Gastroesophageal sphincter (tissue), 3 donors: ENCODE results near the gene RPTOR.

Experiments
- EP300 ChIP-seq: sonication (generic); formaldehyde crosslinking; IDR thresholded peaks from one replicate; pipeline ENCODE4 v1.6.1; 2017; ENCODE audit warnings: antibody characterized with exemption, mild to moderate bottlenecking
- POLR2A ChIP-seq, 2 donors: fragments of 450-650 bp; IDR thresholded peaks; one replicate each; pipeline ENCODE4 v1.6.1; 2017; ENCODE audit warnings: antibody characterized with exemption in 2 of 2, mild to moderate bottlenecking in 2 of 2, moderate library complexity in 1 of 2
- POLR2AphosphoS5 ChIP-seq: sonication (generic); formaldehyde crosslinking; IDR thresholded peaks from one replicate; pipeline ENCODE4 v1.6.1; 2017; ENCODE audit warnings: antibody characterized with exemption
- TF ChIP-seq, protein P1 (sequence below), 4 experiments: fragments of 200-600 bp in 2 of 4; fragments of 450-650 bp in 2 of 4; sonication (generic) in 1 of 4; IDR thresholded peaks; one replicate each; pipeline ENCODE4 v1.5.1; 2017 to 2019; ENCODE audit warnings: antibody characterized with exemption in 4 of 4, mild to moderate bottlenecking in 2 of 4, moderate library complexity in 2 of 4

DNA sequence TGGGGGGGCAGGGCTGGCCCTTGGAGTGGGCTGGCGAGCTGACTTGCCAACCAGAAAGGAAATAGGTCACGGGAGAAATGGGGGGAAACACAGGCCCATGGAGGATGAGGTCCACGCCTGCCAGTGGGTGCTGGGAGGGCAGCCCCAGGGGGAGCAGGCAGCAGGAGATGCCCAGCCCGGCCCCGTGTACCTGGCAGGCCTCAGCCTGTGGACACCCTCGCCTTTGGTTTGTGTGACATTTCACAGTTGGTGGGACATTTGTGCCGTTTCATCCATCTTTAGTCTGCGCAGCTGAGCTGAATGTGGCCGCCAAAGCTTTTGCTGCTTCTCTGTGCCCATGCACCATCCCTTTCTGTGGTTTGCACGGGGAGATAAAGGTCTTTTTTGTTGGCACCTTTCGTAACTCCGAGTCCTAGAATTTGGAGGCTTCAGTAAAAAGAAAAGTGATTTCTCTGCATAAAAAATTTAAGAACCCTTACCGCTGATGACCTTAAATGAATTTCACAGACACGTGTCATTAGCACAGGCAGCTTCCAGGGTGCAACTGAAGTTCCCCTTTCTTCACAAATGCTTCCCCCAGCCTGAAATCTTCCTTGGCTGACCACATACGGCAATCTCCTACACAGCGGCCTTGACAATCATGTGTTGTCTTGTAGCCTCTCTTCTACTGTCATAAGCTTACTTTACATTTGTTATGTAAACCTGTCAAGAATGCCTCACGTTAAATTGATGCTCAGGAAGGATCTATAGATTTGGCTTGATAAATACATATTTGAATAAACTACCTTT is 193.6 kb downstream of the RPTOR start:
- TF ChIP-seq, protein P1, sequence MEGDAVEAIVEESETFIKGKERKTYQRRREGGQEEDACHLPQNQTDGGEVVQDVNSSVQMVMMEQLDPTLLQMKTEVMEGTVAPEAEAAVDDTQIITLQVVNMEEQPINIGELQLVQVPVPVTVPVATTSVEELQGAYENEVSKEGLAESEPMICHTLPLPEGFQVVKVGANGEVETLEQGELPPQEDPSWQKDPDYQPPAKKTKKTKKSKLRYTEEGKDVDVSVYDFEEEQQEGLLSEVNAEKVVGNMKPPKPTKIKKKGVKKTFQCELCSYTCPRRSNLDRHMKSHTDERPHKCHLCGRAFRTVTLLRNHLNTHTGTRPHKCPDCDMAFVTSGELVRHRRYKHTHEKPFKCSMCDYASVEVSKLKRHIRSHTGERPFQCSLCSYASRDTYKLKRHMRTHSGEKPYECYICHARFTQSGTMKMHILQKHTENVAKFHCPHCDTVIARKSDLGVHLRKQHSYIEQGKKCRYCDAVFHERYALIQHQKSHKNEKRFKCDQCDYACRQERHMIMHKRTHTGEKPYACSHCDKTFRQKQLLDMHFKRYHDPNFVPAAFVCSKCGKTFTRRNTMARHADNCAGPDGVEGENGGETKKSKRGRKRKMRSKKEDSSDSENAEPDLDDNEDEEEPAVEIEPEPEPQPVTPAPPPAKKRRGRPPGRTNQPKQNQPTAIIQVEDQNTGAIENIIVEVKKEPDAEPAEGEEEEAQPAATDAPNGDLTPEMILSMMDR (IDR thresholded peaks at IDR 0.05) = no peak
- no peak for TF ChIP-seq POLR2A (IDR thresholded peaks at IDR 0.05)
- TF ChIP-seq POLR2AphosphoS5 = no peak
- no peak for TF ChIP-seq EP300
